ENCODE data around the gene CRACR2B. TPM values are rescaled to one million over a fixed set of nuclear protein-coding genes. Genes with fewer than 3 reads are reported as not detected.

CRACR2B gene
- total RNA-seq, 1 donor from 2014 or later: 2.6 TPM

DNA sequence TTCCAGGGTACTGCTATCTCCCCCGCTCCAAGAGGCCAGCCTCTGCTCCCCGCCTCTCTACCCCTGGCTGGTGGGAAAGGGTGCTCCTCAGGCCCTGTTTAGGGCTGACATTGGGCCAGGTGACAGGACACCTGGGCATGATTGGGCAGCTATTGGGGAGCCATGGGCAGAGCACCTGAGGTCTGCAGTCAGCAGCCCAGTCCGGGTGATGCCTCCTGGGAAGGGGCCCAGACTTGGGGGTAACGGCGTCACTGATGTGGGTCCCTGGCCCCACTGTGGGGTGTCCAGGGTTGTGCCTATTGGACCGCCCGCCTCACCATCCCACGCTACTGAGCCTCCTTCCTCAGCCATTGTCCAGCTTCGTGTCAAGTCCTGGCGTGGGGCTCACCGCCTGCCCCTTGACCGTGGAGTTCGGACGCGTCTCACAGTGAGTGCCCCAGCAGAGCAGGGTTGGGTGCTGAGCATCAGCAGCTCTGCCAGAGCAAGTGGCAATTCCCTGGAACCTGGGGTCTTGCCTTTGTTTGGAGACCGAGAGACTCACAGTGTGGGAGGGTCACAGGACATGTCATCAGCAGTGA is 47.7 kb upstream of the CRACR2B start:
- Mint-ChIP-seq H3K36me3 (ENCODE audit: low read depth, unreplicated experiment) (peaks cover 4% of the 10 kb centered on the region), H3K9me3 (ENCODE audit: unreplicated experiment) (no peaks in the 10 kb centered on the region), H3K27me3 (ENCODE audit: low read depth, unreplicated experiment) (no peaks in the 10 kb centered on the region), H3K4me1 (ENCODE audit: low read depth, unreplicated experiment) (peaks cover 15% of the 10 kb centered on the region), H3K27ac (ENCODE audit: unreplicated experiment) (no peak overlapping the region), H3K4me3 (ENCODE audit: unreplicated experiment) (no peak overlapping the region)
- no peak for FAIRE-seq
- no peak overlapping the region for H3K27ac ChIP-seq (ENCODE audit: low read depth, low read length)
- H3K4me2 ChIP-seq (ENCODE audit: low read length): no peak overlapping the region
- peaks cover 52% of the 10 kb centered on the region for H3K79me2 ChIP-seq (ENCODE audit: insufficient read depth, low read length)
- peaks cover 31% of the 10 kb centered on the region for H3K4me1 ChIP-seq (ENCODE audit: insufficient read depth, low read length)
- H3K9me3 ChIP-seq (ENCODE audit: insufficient read depth, low read depth, low read length): no peaks in the 10 kb centered on the region
- no peak overlapping the region for H3K4me3 ChIP-seq (ENCODE audit: insufficient read depth, low read depth, low read length)
- peaks cover 54% of the 10 kb centered on the region for H4K20me1 ChIP-seq (ENCODE audit: insufficient read depth, low read length)
- no peak overlapping the region for H2AFZ ChIP-seq (ENCODE audit: low read depth, low read length)
- no peak for TF ChIP-seq EZH2 (IDR thresholded peaks at IDR 0.05; ENCODE audit: insufficient read depth, low read length)
- no peak for TF ChIP-seq CTCF (IDR thresholded peaks at IDR 0.05; ENCODE audit: insufficient read depth, low read depth, low read length)
- no peak for DNase-seq (ENCODE audit: low read depth)
- no peaks in the 10 kb centered on the region for H3K36me3 ChIP-seq (ENCODE audit: insufficient read depth, low read length)
- H3K27me3 ChIP-seq (ENCODE audit: insufficient read depth, low read length): no peaks in the 10 kb centered on the region
- no peak overlapping the region for H3K9ac ChIP-seq (ENCODE audit: low read length)

DNA sequence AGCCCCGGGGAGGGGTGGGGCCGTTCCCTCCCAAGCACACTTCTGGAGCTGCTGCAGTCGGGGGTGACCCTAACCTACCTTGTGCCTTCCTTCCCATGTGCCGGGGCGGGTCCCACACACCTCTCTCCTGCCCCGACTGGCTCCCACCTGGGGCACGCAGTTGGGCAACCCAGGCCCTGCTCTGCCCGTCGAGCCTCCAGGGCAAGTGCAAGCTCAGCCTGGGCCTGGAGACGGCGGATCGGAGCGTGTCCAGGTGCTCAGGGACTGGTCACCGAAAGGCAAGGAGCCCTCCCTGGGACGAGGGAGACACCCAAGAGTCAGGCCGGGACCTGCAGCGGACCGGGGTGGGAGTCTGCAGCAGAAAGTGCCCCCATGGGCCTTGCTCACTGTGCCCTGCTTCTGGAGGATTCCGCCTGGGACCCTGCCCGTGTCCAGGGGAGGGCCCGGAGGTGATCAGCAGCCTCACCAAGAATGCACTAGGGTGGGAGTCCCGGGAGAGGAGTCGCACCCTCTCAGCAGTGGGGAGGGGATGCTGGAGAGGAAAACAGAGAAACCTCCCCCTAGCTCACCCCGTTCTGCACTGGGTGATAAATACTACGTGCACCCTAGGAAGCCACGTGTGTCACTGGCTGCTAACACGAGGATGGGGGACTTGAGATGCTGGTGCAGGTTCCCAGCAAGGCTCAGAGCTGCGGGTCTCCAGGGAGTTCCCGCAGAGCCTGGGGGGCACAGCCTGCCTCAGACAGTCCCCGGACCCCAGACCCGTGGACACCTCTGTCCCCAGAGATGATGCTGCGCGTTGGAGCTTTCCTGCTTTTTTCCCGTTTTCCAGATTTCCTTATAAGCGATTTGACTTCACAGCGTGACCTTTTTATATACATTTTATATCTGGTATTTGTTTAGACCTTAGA is 45.2 kb upstream of the CRACR2B start:
- H3K27me3 Mint-ChIP-seq (ENCODE audit: low read depth, unreplicated experiment): no peaks in the 10 kb centered on the region
- FAIRE-seq: no peak

More for the DNA sequence above, 45.2 kb upstream of the CRACR2B start:
- H3K36me3 ChIP-seq (ENCODE audit: insufficient read depth, low read length): no peaks in the 10 kb centered on the region
- no peaks in the 10 kb centered on the region for H3K9me3 ChIP-seq (ENCODE audit: insufficient read depth, low read depth, low read length)
- H3K36me3 Mint-ChIP-seq (ENCODE audit: low read depth, unreplicated experiment): peaks cover 4% of the 10 kb centered on the region
- no peak overlapping the region for H3K4me3 ChIP-seq (ENCODE audit: insufficient read depth, low read depth, low read length)
- H3K27ac ChIP-seq (ENCODE audit: low read depth, low read length): no peak overlapping the region
- no peak overlapping the region for H3K4me3 Mint-ChIP-seq (ENCODE audit: unreplicated experiment)
- no peak overlapping the region for H2AFZ ChIP-seq (ENCODE audit: low read depth, low read length)
- no peak overlapping the region for H3K27ac Mint-ChIP-seq (ENCODE audit: unreplicated experiment)
- peaks cover 17% of the 10 kb centered on the region for H3K4me1 ChIP-seq (ENCODE audit: insufficient read depth, low read length)
- DNase-seq (ENCODE audit: low read depth): no peak
- peaks cover 9% of the 10 kb centered on the region for H3K4me1 Mint-ChIP-seq (ENCODE audit: low read depth, unreplicated experiment)
- H3K79me2 ChIP-seq (ENCODE audit: insufficient read depth, low read length): peaks cover 29% of the 10 kb centered on the region
- no peaks in the 10 kb centered on the region for H3K27me3 ChIP-seq (ENCODE audit: insufficient read depth, low read length)
- peaks cover 40% of the 10 kb centered on the region for H4K20me1 ChIP-seq (ENCODE audit: insufficient read depth, low read length)
- H3K9me3 Mint-ChIP-seq (ENCODE audit: unreplicated experiment): no peaks in the 10 kb centered on the region
- no peak overlapping the region for H3K9ac ChIP-seq (ENCODE audit: low read length)
- TF ChIP-seq EZH2 (IDR thresholded peaks at IDR 0.05; ENCODE audit: insufficient read depth, low read length) (no peak), CTCF (IDR thresholded peaks at IDR 0.05; ENCODE audit: insufficient read depth, low read depth, low read length) (no peak)
- peak overlapping the region; percentile 69 for H3K4me2 ChIP-seq (ENCODE audit: low read length)
